Endothelial cell of umbilical vein (primary cell): Measurements from ENCODE around the gene EML6. TPM values are rescaled to one million over a fixed set of nuclear protein-coding genes. Genes with fewer than 3 reads are reported as not detected.

Experiments
- BruUV-seq: library from RNA; stranded (reverse); fragments of 400-500 nt; replicated peaks from 2 replicates; lab custom pipeline; 2021; lab: Mats Ljungman, UMichigan
- CTCF ChIA-PET: fragments of 300-600, 350-600 bp; sonication (Branson Sonifier 250); formaldehyde crosslinking; loops from one replicate; lab custom pipeline; 2021; ENCODE audit warnings: antibody characterized with exemption, inconsistent platforms; lab: Charles Lee
- POLR2A ChIA-PET: fragments of 300-600, 350-600 bp; sonication (Branson Sonifier 250); formaldehyde crosslinking; loops from one replicate; lab custom pipeline; 2021; ENCODE audit warnings: antibody characterized with exemption, inconsistent platforms; lab: Charles Lee
- DNase-seq: peaks from one replicate; pipeline ENCODE4 v3.0.0-alpha.2; 2011; ENCODE audit warnings: low read depth, low spot score
- FAIRE-seq: peaks from 2 replicates; lab custom pipeline; 2011; peaks lifted over from hg19 to GRCh38; lab: Jason Lieb, UNC
- H2AFZ ChIP-seq: 2 replicates; pipeline ENCODE4 v1.6.0; 2012; ENCODE audit warnings: low read depth, low read length, control low read depth, inconsistent platforms
- H3K27ac ChIP-seq: 2 replicates; pipeline ENCODE4 v1.5.1; 2011; ENCODE audit warnings: low read depth, mild to moderate bottlenecking, control low read depth, low read length, moderate library complexity; ENCODE audit not compliant: insufficient read depth
- H3K27me3 ChIP-seq, 2 experiments: 2 replicates each; pipeline versions ENCODE4 v1.6.0 to v1.6.1; 2011; ENCODE audit warnings: low read length in 2 of 2, mixed read lengths in 1 of 2; ENCODE audit not compliant: control insufficient read depth in 2 of 2, insufficient read depth in 2 of 2
- H3K36me3 ChIP-seq, 2 experiments: 2 replicates in 1 of 2; 3 replicates in 1 of 2; pipeline ENCODE4 v1.5.1; 2011; ENCODE audit warnings: low read length in 2 of 2, mild to moderate bottlenecking in 1 of 2, moderate library complexity in 1 of 2; ENCODE audit not compliant: control insufficient read depth in 2 of 2, insufficient read depth in 2 of 2; ENCODE audit errors: extremely low read depth in 1 of 2
- H3K4me1 ChIP-seq: 3 replicates; pipeline ENCODE4 v1.5.1; 2011; ENCODE audit warnings: mild to moderate bottlenecking, low read length; ENCODE audit not compliant: control insufficient read depth, insufficient read depth; ENCODE audit errors: extremely low read depth
- H3K4me2 ChIP-seq: 2 replicates; pipeline ENCODE4 v1.6.1; 2011; ENCODE audit warnings: low read length, control low read depth, mixed read lengths; ENCODE audit not compliant: insufficient read depth
- H3K4me3 ChIP-seq, 3 experiments: fragments of 200-600 bp in 1 of 3; sonication (generic), shearing (Covaris generic) in 1 of 3; replicated peaks in 1 of 3; 2 replicates each; pipeline ENCODE4 v1.5.1; 2011 to 2016; ENCODE audit warnings: control low read depth in 3 of 3, low read length in 3 of 3, mild to moderate bottlenecking in 2 of 3, inconsistent platforms in 1 of 3, low read depth in 1 of 3, moderate library complexity in 1 of 3; ENCODE audit not compliant: insufficient read depth in 1 of 3
- H3K79me2 ChIP-seq: 2 replicates; pipeline ENCODE4 v1.6.0; 2012; ENCODE audit warnings: low read length, inconsistent platforms; ENCODE audit not compliant: control insufficient read depth, insufficient read depth
- H3K9ac ChIP-seq: replicated peaks from 2 replicates; pipeline ENCODE3; 2011; ENCODE audit warnings: low read length, control low read depth; ENCODE audit not compliant: insufficient read depth; ENCODE audit errors: extremely low read depth
- H3K9me1 ChIP-seq: replicated peaks from 3 replicates; pipeline ENCODE4 v1.6.0; 2011; ENCODE audit warnings: mild to moderate bottlenecking, low read length; ENCODE audit not compliant: control insufficient read depth, insufficient read depth; ENCODE audit errors: extremely low read depth
- H3K9me3 ChIP-seq: replicated peaks from 2 replicates; pipeline ENCODE4 v1.5.1; 2012; ENCODE audit warnings: low read length, inconsistent platforms; ENCODE audit not compliant: control insufficient read depth, insufficient read depth
- H4K20me1 ChIP-seq: replicated peaks from 2 replicates; pipeline ENCODE3; 2011; ENCODE audit warnings: mild to moderate bottlenecking, low read length; ENCODE audit not compliant: control insufficient read depth, insufficient read depth; ENCODE audit errors: extremely low read depth
- EZH2 ChIP-seq: IDR thresholded peaks from 2 replicates; pipeline ENCODE4 v1.6.1; 2012; ENCODE audit warnings: borderline replicate concordance, low read depth, mild to moderate bottlenecking, moderate library complexity, low read length, inconsistent platforms; ENCODE audit not compliant: severe bottlenecking
- FOS ChIP-seq: IDR thresholded peaks from 2 replicates; pipeline ENCODE4 v1.6.1; 2011; ENCODE audit warnings: mild to moderate bottlenecking, low read length, moderate library complexity, borderline replicate concordance; ENCODE audit not compliant: insufficient read depth
- JUN ChIP-seq: IDR thresholded peaks from 2 replicates; pipeline ENCODE4 v1.6.1; 2011; ENCODE audit warnings: borderline replicate concordance, low read depth; ENCODE audit not compliant: insufficient read length, insufficient read depth
- MYC ChIP-seq: IDR thresholded peaks from one replicate; pipeline ENCODE4 v1.6.1; 2011; ENCODE audit warnings: mild to moderate bottlenecking, low read depth, low read length
- POLR2A ChIP-seq: IDR thresholded peaks from 2 replicates; pipeline ENCODE4 v1.6.1; 2012; ENCODE audit warnings: low read depth, mild to moderate bottlenecking, control low read depth, low read length
- dilution Hi-C: fragments of 300-500 bp; cut with MboI; formaldehyde crosslinking; loops from one replicate; pipeline ENCODE4 v1.15.0; 2019; ENCODE audit warnings: low sequenced_read_pairs; ENCODE audit not compliant: extremely low pct_ligation_motif_present
- intact Hi-C: fragments of 100-400 bp; cut with micrococcal nuclease; formaldehyde crosslinking; loops from one replicate; pipeline ENCODE4 v1.10.0; 2022
- polyA plus RNA-seq, 4 experiments: library from polyadenylated mRNA; depleted of rRNA in 3 of 4; stranded (reverse) in 3 of 4; unstranded in 1 of 4; fragments of >200 nt; gene quantifications; 2 replicates each; pipeline versions ENCODE4 v1.2.1 to v1.2.3, GENCODE V29; 2011 to 2012; ENCODE audit warnings: missing spikeins in 1 of 4
- total RNA-seq: library from RNA; stranded (reverse); gene quantifications from 2 replicates; pipeline ENCODE4 v1.2.3, GENCODE V29; 2021
- TF ChIP-seq, protein P1 (sequence below): IDR thresholded peaks from 2 replicates; pipeline ENCODE4 v1.6.1; 2011; ENCODE audit not compliant: insufficient read depth, insufficient read length
- TF ChIP-seq, protein P2 (sequence below), 2 donors: IDR thresholded peaks; 1 replicate in 1 of 2; 2 replicates in 1 of 2; pipeline ENCODE4 v1.5.1; 2011; ENCODE audit warnings: low read length in 2 of 2, mild to moderate bottlenecking in 2 of 2, moderate library complexity in 2 of 2, control low read depth in 1 of 2, inconsistent platforms in 1 of 2, low read depth in 1 of 2; ENCODE audit not compliant: insufficient read depth in 1 of 2; ENCODE audit errors: extremely low read depth in 1 of 2

EML6 gene
- total and polyA plus RNA-seq, 2 donors (not counting 3 experiments of a cell fraction or from before 2014, with no cell fraction given): 0.79 to 2.1 TPM

DNA sequence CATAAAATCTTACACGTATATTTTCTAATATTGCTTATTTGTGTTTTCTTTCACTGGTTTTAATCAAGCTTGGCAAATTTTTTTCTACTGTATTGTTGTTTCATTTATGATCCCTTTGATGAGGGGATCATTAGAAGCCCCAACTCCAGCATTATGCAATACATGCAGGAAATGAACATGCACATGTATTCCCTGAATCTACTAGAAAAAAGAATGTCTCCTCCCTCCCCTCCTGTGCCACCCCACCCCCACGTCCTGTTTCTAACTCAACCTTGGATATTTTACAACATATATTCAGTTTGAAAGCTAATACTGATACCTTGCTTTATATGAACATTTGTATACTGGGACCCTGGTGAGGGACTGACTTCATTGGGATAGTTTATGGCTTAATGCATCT is 53.0 kb downstream of the EML6 start:
- H3K36me3 ChIP-seq: no peaks in the 10 kb centered on the region
- intact Hi-C loops (no loop called here), dilution Hi-C loops (no loop called here)
- H2AFZ ChIP-seq: no peak overlapping the region
- no peak for FAIRE-seq
- TF ChIP-seq, protein P1, sequence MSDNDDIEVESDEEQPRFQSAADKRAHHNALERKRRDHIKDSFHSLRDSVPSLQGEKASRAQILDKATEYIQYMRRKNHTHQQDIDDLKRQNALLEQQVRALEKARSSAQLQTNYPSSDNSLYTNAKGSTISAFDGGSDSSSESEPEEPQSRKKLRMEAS: no peak
- TF ChIP-seq JUN: no peak
- no peak for TF ChIP-seq EZH2
- no peak for TF ChIP-seq POLR2A
- no peak for TF ChIP-seq MYC
- TF ChIP-seq, protein P2, sequence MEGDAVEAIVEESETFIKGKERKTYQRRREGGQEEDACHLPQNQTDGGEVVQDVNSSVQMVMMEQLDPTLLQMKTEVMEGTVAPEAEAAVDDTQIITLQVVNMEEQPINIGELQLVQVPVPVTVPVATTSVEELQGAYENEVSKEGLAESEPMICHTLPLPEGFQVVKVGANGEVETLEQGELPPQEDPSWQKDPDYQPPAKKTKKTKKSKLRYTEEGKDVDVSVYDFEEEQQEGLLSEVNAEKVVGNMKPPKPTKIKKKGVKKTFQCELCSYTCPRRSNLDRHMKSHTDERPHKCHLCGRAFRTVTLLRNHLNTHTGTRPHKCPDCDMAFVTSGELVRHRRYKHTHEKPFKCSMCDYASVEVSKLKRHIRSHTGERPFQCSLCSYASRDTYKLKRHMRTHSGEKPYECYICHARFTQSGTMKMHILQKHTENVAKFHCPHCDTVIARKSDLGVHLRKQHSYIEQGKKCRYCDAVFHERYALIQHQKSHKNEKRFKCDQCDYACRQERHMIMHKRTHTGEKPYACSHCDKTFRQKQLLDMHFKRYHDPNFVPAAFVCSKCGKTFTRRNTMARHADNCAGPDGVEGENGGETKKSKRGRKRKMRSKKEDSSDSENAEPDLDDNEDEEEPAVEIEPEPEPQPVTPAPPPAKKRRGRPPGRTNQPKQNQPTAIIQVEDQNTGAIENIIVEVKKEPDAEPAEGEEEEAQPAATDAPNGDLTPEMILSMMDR (IDR thresholded peaks at IDR 0.05; ENCODE audit: extremely low read depth in 1 of 2, insufficient read depth in 1 of 2, low read depth in 1 of 2, low read length in 2 of 2): no peak
- TF ChIP-seq FOS: no peak
- H4K20me1 ChIP-seq: no peaks in the 10 kb centered on the region
- no peaks in the 10 kb centered on the region for H3K9me3 ChIP-seq
- no peak overlapping the region for H3K9ac ChIP-seq
- CTCF ChIA-PET: no interaction called here
- H3K4me3 ChIP-seq: no peak overlapping the region
- POLR2A ChIA-PET: no interaction called here
- H3K27me3 ChIP-seq: no peaks in the 10 kb centered on the region
- H3K4me1 ChIP-seq: peaks cover 13% of the 10 kb centered on the region
- no peak overlapping the region for H3K27ac ChIP-seq
- no peak for DNase-seq
- no peaks in the 10 kb centered on the region for H3K79me2 ChIP-seq
- H3K4me2 ChIP-seq: no peak overlapping the region
- H3K9me1 ChIP-seq: no peaks in the 10 kb centered on the region
- BruUV-seq: no TSS peak
